Ishikawa (cell line): ENCODE measurements around the gene DNMT3B.

ENCODE experiments used
- CEBPB ChIP-seq: IDR thresholded peaks from 2 replicates; pipeline ENCODE4 v1.6.1; 2012
- CREB1 ChIP-seq: IDR thresholded peaks from 2 replicates; pipeline ENCODE4 v1.6.1; 2012; ENCODE audit warnings: low read depth
- EP300 ChIP-seq: IDR thresholded peaks from 2 replicates; pipeline ENCODE4 v1.6.1; 2012; ENCODE audit warnings: borderline replicate concordance
- FOXM1 ChIP-seq: IDR thresholded peaks from 2 replicates; pipeline ENCODE4 v1.6.1; 2012; ENCODE audit warnings: low read depth, borderline replicate concordance
- RAD21 ChIP-seq: IDR thresholded peaks from 2 replicates; pipeline ENCODE4 v1.6.1; 2012; ENCODE audit warnings: low read depth
- REST ChIP-seq: IDR thresholded peaks from 2 replicates; pipeline ENCODE4 v1.6.1; 2012; ENCODE audit warnings: low read depth, mild to moderate bottlenecking
- TAF1 ChIP-seq: IDR thresholded peaks from 2 replicates; pipeline ENCODE4 v1.6.1; 2012; ENCODE audit warnings: low read depth, mild to moderate bottlenecking
- TCF12 ChIP-seq: IDR thresholded peaks from 2 replicates; pipeline ENCODE4 v1.6.1; 2012; ENCODE audit warnings: low read depth
- YY1 ChIP-seq: IDR thresholded peaks from 2 replicates; pipeline ENCODE4 v1.6.1; 2012; ENCODE audit warnings: low read depth
- TF ChIP-seq, protein P1 (sequence below): IDR thresholded peaks from 2 replicates; pipeline ENCODE4 v1.6.1; 2012

DNA sequence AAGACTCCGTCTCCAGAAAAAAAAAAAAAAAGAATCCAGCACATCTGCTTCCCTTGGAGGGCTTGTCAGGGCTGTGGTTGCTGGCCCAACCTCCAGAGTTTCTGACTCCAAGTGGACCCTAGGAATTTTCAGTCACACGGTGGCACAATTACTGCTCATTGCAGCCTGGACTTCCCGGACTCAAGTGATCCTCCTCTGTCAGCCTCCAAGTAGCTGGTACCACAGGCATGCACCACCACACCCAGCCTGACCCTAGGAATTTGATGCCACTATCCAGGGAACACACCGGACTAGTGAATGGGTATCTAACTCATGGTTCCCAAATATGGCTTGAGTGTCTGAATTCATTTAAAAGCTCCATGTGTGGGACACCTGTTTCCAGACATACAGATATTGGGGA lies 47.7 kb downstream of the DNMT3B start:
- TF ChIP-seq RAD21 (no peak), YY1 (no peak), FOXM1 (no peak), TAF1 (no peak), REST (no peak), TCF12 (no peak), CEBPB (no peak), EP300 (no peak), CREB1 (no peak)
- TF ChIP-seq, protein P1, sequence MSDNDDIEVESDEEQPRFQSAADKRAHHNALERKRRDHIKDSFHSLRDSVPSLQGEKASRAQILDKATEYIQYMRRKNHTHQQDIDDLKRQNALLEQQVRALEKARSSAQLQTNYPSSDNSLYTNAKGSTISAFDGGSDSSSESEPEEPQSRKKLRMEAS: no peak
